Keratinocyte (primary cell): ENCODE measurements around the gene ARMS2. TPM values are rescaled to one million over a fixed set of nuclear protein-coding genes. Genes with fewer than 3 reads are reported as not detected.

Experiments
- DNase-seq: peaks from one replicate; pipeline ENCODE4 v3.0.0-alpha.2; 2011; ENCODE audit warnings: low read depth, missing footprints, low spot score
- FAIRE-seq: peaks from 2 replicates; lab custom pipeline; 2011; peaks lifted over from hg19 to GRCh38; lab: Jason Lieb, UNC
- H2AFZ ChIP-seq: 2 replicates; pipeline ENCODE4 v1.6.0; 2012; ENCODE audit warnings: low read length, control low read depth, inconsistent platforms; ENCODE audit not compliant: control insufficient read depth
- H3K27ac ChIP-seq: 2 replicates; pipeline ENCODE4 v1.5.1; 2011; ENCODE audit warnings: low read length; ENCODE audit not compliant: control insufficient read depth, insufficient read depth
- H3K27me3 ChIP-seq: 3 replicates; pipeline ENCODE4 v1.6.0; 2011; ENCODE audit warnings: low read length; ENCODE audit not compliant: control insufficient read depth, insufficient read depth; ENCODE audit errors: extremely low read depth
- H3K36me3 ChIP-seq, 2 experiments: 2 replicates in 1 of 2; 3 replicates in 1 of 2; pipeline ENCODE4 v1.5.1; 2011; ENCODE audit warnings: low read length in 2 of 2, mild to moderate bottlenecking in 1 of 2; ENCODE audit not compliant: control insufficient read depth in 2 of 2, insufficient read depth in 2 of 2; ENCODE audit errors: extremely low read depth in 1 of 2
- H3K4me1 ChIP-seq: 3 replicates; pipeline ENCODE4 v1.5.1; 2011; ENCODE audit warnings: low read length; ENCODE audit not compliant: control insufficient read depth, insufficient read depth; ENCODE audit errors: extremely low read depth
- H3K4me2 ChIP-seq: 3 replicates; pipeline ENCODE4 v1.6.0; 2011; ENCODE audit warnings: low read depth, low read length; ENCODE audit not compliant: control insufficient read depth, insufficient read depth; ENCODE audit errors: extremely low read depth
- H3K4me3 ChIP-seq, 3 experiments: fragments of 200-600 bp in 1 of 3; sonication (generic) in 1 of 3; 2 replicates in 2 of 3; 3 replicates in 1 of 3; pipeline ENCODE4 v1.5.1; 2011 to 2016; ENCODE audit warnings: low read length in 3 of 3, mild to moderate bottlenecking in 3 of 3, control low read depth in 2 of 3, inconsistent platforms in 1 of 3, low read depth in 1 of 3, mixed read lengths in 1 of 3, mixed run types in 1 of 3, moderate library complexity in 1 of 3; ENCODE audit not compliant: control insufficient read depth in 2 of 3, insufficient read depth in 2 of 3; ENCODE audit errors: extremely low read depth in 1 of 3
- H3K79me2 ChIP-seq: 2 replicates; pipeline ENCODE4 v1.6.0; 2012; ENCODE audit warnings: low read length; ENCODE audit not compliant: control insufficient read depth, insufficient read depth
- H3K9ac ChIP-seq: 3 replicates; pipeline ENCODE4 v1.6.0; 2011; ENCODE audit warnings: low read length; ENCODE audit not compliant: control insufficient read depth, insufficient read depth; ENCODE audit errors: extremely low read depth
- H3K9me1 ChIP-seq: 3 replicates; pipeline ENCODE4 v1.6.0; 2011; ENCODE audit warnings: low read length; ENCODE audit not compliant: control insufficient read depth, insufficient read depth; ENCODE audit errors: extremely low read depth
- H3K9me3 ChIP-seq: 2 replicates; pipeline ENCODE4 v1.5.1; 2012; ENCODE audit warnings: low read depth, low read length; ENCODE audit not compliant: control insufficient read depth
- H4K20me1 ChIP-seq: 3 replicates; pipeline ENCODE4 v1.6.0; 2011; ENCODE audit warnings: low read length; ENCODE audit not compliant: control insufficient read depth, insufficient read depth; ENCODE audit errors: extremely low read depth
- CTCF ChIP-seq, 3 experiments: IDR thresholded peaks in 1 of 3; conservative IDR thresholded peaks in 1 of 3; optimal IDR thresholded peaks in 1 of 3; 2 replicates in 2 of 3; 3 replicates in 1 of 3; pipeline versions ENCODE3 to v1.5.1; 2011; ENCODE audit warnings: low read length in 3 of 3, mild to moderate bottlenecking in 3 of 3, moderate library complexity in 2 of 3, control low read depth in 1 of 3, inconsistent platforms in 1 of 3; ENCODE audit not compliant: insufficient read depth in 2 of 3; ENCODE audit errors: extremely low read depth in 1 of 3
- EZH2 ChIP-seq: IDR thresholded peaks from one replicate; pipeline ENCODE4 v1.6.1; 2012; ENCODE audit warnings: inconsistent platforms, mild to moderate bottlenecking, low read length, moderate library complexity
- dilution Hi-C: fragments of 300-500 bp; cut with MboI; formaldehyde crosslinking; loops from one replicate; pipeline ENCODE4 v1.7.0; 2020; ENCODE audit warnings: low sequenced_read_pairs; ENCODE audit not compliant: extremely low pct_ligation_motif_present
- polyA plus RNA-seq, 5 experiments: library from polyadenylated mRNA; depleted of rRNA in 3 of 5; stranded (reverse) in 3 of 5; stranded (forward) in 1 of 5; unstranded in 1 of 5; fragments of >200 nt; gene quantifications; 1 replicate in 1 of 5; 2 replicates in 3 of 5; 3 replicates in 1 of 5; pipeline versions ENCODE4 v1.2.1 to v1.2.3, GENCODE V29; 2011 to 2012; ENCODE audit warnings: missing spikeins in 2 of 5, low read depth in 1 of 5, low replicate concordance in 1 of 5

Gene ARMS2
- polyA plus RNA-seq, 1 donor (not counting 4 experiments of a cell fraction or from before 2014, with no cell fraction given), result 0.08 TPM

- no peak for TF ChIP-seq CTCF (optimal IDR thresholded peaks at IDR 0.05 in 1 of 3, IDR thresholded peaks at IDR 0.05 in 1 of 3, conservative IDR thresholded peaks at IDR 0.05 in 1 of 3; ENCODE audit: extremely low read depth in 1 of 3, insufficient read depth in 2 of 3, low read length in 3 of 3)
- TF ChIP-seq EZH2, result no peak
- Histone ChIP-seq H3K36me3 (peaks cover 2 to 6% of the 10 kb centered on the region in 2 experiments), H3K9ac (no peak overlapping the region), H3K27ac (no peak overlapping the region), H4K20me1 (peaks cover 6% of the 10 kb centered on the region), H2AFZ (no peak overlapping the region), H3K9me1 (peaks cover 4% of the 10 kb centered on the region), H3K9me3 (no peaks in the 10 kb centered on the region), H3K4me3 (no peak overlapping the region), H3K27me3 (no peaks in the 10 kb centered on the region), H3K4me2 (no peak overlapping the region), H3K4me1 (peaks cover 26% of the 10 kb centered on the region), H3K79me2 (peaks cover 27% of the 10 kb centered on the region)
- dilution Hi-C loops, result no loop called here
- DNase-seq (no peak), FAIRE-seq (no peak)
Measured at GRCh38 chr10:122478971-122479370, 24.5 kb downstream of the ARMS2 start.

- Histone ChIP-seq H3K27me3 (no peaks in the 10 kb centered on the region), H3K79me2 (peaks cover 23% of the 10 kb centered on the region), H3K9me1 (peaks cover 4% of the 10 kb centered on the region), H3K4me3 (no peak overlapping the region), H2AFZ (no peak overlapping the region), H3K9me3 (no peaks in the 10 kb centered on the region), H4K20me1 (peaks cover 6% of the 10 kb centered on the region), H3K4me2 (no peak overlapping the region), H3K36me3 (peaks cover 4 to 6% of the 10 kb centered on the region in 2 experiments), H3K9ac (no peak overlapping the region), H3K4me1 (peaks cover 14% of the 10 kb centered on the region), H3K27ac (no peak overlapping the region)
- TF ChIP-seq CTCF (optimal IDR thresholded peaks at IDR 0.05 in 1 of 3, IDR thresholded peaks at IDR 0.05 in 1 of 3, conservative IDR thresholded peaks at IDR 0.05 in 1 of 3; ENCODE audit: extremely low read depth in 1 of 3, insufficient read depth in 2 of 3, low read length in 3 of 3) (no peak), EZH2 (no peak)
- DNase-seq (no peak), FAIRE-seq (no peak)
- dilution Hi-C loops, result no loop called here
Measured at GRCh38 chr10:122480146-122480833, 25.8 kb downstream of the ARMS2 start.
